HG03108 (cell line): ENCODE measurements around the gene TIMM44.

Experiments
- ATAC-seq: cut with Tn5 transposase; IDR thresholded peaks from one replicate; pipeline ENCODE4 v1.9.1; 2021; ENCODE audit warnings: moderate library complexity; ENCODE audit not compliant: unreplicated experiment

The TIMM44 gene

GRCh38 chr19:7943444-7944176 is at the start of gene TIMM44:
Gene TIMM44 (minus strand): TSS chr19:7943666. CDS start chr19:7943651, 15 bp downstream.
- ATAC-seq: peak; percentile 97

GRCh38 chr19:7992575-7992974 is 49.1 kb upstream of the TIMM44 start:
- ATAC-seq: no peak

GRCh38 chr19:7989071-7989575 is 45.7 kb upstream of the TIMM44 start:
- ATAC-seq: no peak

GRCh38 chr19:7988307-7988706 is 44.8 kb upstream of the TIMM44 start:
- ATAC-seq: no peak

GRCh38 chr19:7987114-7987768 is 43.8 kb upstream of the TIMM44 start:
- no peak for ATAC-seq

- ATAC-seq: no peak
Measured at GRCh38 chr19:7986321-7987113, 43.1 kb upstream of the TIMM44 start.

GRCh38 chr19:7985481-7985911 is 42.0 kb upstream of the TIMM44 start:
- no peak for ATAC-seq

- no peak for ATAC-seq
Measured at GRCh38 chr19:7983995-7984837, 40.8 kb upstream of the TIMM44 start.

- ATAC-seq: no peak
Measured at GRCh38 chr19:7983286-7983950, 40.0 kb upstream of the TIMM44 start.

GRCh38 chr19:7982651-7983099 is 39.2 kb upstream of the TIMM44 start:
- ATAC-seq: no peak

- no peak for ATAC-seq
Measured at GRCh38 chr19:7982103-7982502, 38.6 kb upstream of the TIMM44 start.

- no peak for ATAC-seq
Measured at GRCh38 chr19:7981661-7982060, 38.2 kb upstream of the TIMM44 start.

GRCh38 chr19:7981199-7981598 is 37.7 kb upstream of the TIMM44 start:
- no peak for ATAC-seq

- no peak for ATAC-seq
Measured at GRCh38 chr19:7980635-7981121, 37.2 kb upstream of the TIMM44 start.

GRCh38 chr19:7980168-7980567 is 36.7 kb upstream of the TIMM44 start:
- ATAC-seq: no peak

- ATAC-seq: no peak
Measured at GRCh38 chr19:7979559-7979958, 36.1 kb upstream of the TIMM44 start.

- ATAC-seq: no peak
Measured at GRCh38 chr19:7979011-7979410, 35.5 kb upstream of the TIMM44 start.

GRCh38 chr19:7978179-7978825 is 34.8 kb upstream of the TIMM44 start:
- ATAC-seq: no peak

- ATAC-seq: no peak
Measured at GRCh38 chr19:7977723-7978040, 34.2 kb upstream of the TIMM44 start.
